Nephron (organoid): ENCODE measurements around the gene PHLDB3.

ENCODE experiments used
- H3K27ac Mint-ChIP-seq, 3 experiments: 2 replicates each; pipeline ENCODE4 v1.8.0; 2020; ENCODE audit warnings: mixed read lengths in 3 of 3, mild to moderate bottlenecking in 2 of 3, moderate library complexity in 1 of 3
- H3K27me3 Mint-ChIP-seq: 2 replicates; pipeline ENCODE4 v1.8.0; 2021; ENCODE audit warnings: low read depth, mild to moderate bottlenecking, moderate library complexity, mixed read lengths
- H3K36me3 Mint-ChIP-seq: 2 replicates; pipeline ENCODE4 v1.8.0; 2020; ENCODE audit warnings: low read depth, mixed read lengths
- H3K4me1 Mint-ChIP-seq: 2 replicates; pipeline ENCODE4 v1.8.0; 2020; ENCODE audit warnings: mixed read lengths
- H3K4me3 Mint-ChIP-seq, 3 experiments: 2 replicates each; pipeline ENCODE4 v1.8.0; 2020; ENCODE audit warnings: mild to moderate bottlenecking in 3 of 3, mixed read lengths in 3 of 3, moderate library complexity in 2 of 3
- H3K9me3 Mint-ChIP-seq: 2 replicates; pipeline ENCODE4 v1.8.0; 2020; ENCODE audit warnings: mixed read lengths
- TF ChIP-seq, protein P1 (sequence below), 3 experiments: fragments of 200-600 bp; sonication (generic); IDR thresholded peaks; one replicate each; pipeline ENCODE4 v1.5.0; 2021; ENCODE audit warnings: antibody characterized with exemption in 3 of 3; ENCODE audit not compliant: unreplicated experiment in 3 of 3

PHLDB3 gene

DNA sequence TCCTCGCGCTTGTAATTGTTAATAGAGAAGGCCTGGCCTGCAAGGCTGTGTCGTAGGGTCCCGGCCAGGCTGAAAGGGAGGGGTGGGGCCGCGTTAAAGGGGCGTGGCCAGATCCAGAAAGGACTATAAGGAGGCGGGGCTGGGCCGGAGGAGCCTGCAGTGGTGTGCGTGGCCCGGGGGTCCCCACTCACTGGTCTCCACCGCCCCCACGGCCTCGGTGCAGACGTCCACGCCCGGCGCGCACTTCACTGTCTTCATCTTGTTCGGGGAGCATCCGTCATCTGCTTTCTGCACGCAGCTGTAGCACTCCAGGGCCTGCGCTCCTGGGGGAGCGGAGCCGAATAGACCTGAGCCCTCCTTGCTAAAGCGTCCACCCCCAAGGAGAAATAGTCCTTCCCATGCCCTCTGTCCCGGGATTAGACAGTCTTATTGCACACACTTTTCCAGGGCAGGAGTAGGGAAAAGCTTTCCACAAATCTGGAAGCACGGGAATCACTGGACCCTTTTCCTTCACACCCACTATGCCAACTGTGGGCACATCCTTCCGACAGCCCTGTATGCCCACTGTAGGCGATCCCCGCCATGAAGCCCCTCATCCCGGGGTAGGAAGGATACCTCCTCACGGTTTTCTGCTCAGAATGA is 40.3 kb downstream of the PHLDB3 start:
- Mint-ChIP-seq H3K27ac (peak overlapping the region; percentile 89 to 97 (median 91)), H3K27me3 (peaks cover 15% of the 10 kb centered on the region), H3K4me3 (peak overlapping the region; percentile 88 to 95 (median 89)), H3K9me3 (no peaks in the 10 kb centered on the region), H3K36me3 (peaks cover 6% of the 10 kb centered on the region), H3K4me1 (peaks cover 5% of the 10 kb centered on the region)
- TF ChIP-seq, protein P1, sequence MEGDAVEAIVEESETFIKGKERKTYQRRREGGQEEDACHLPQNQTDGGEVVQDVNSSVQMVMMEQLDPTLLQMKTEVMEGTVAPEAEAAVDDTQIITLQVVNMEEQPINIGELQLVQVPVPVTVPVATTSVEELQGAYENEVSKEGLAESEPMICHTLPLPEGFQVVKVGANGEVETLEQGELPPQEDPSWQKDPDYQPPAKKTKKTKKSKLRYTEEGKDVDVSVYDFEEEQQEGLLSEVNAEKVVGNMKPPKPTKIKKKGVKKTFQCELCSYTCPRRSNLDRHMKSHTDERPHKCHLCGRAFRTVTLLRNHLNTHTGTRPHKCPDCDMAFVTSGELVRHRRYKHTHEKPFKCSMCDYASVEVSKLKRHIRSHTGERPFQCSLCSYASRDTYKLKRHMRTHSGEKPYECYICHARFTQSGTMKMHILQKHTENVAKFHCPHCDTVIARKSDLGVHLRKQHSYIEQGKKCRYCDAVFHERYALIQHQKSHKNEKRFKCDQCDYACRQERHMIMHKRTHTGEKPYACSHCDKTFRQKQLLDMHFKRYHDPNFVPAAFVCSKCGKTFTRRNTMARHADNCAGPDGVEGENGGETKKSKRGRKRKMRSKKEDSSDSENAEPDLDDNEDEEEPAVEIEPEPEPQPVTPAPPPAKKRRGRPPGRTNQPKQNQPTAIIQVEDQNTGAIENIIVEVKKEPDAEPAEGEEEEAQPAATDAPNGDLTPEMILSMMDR (IDR thresholded peaks at IDR 0.05; ENCODE audit: unreplicated experiment in 3 of 3) = no peak

DNA sequence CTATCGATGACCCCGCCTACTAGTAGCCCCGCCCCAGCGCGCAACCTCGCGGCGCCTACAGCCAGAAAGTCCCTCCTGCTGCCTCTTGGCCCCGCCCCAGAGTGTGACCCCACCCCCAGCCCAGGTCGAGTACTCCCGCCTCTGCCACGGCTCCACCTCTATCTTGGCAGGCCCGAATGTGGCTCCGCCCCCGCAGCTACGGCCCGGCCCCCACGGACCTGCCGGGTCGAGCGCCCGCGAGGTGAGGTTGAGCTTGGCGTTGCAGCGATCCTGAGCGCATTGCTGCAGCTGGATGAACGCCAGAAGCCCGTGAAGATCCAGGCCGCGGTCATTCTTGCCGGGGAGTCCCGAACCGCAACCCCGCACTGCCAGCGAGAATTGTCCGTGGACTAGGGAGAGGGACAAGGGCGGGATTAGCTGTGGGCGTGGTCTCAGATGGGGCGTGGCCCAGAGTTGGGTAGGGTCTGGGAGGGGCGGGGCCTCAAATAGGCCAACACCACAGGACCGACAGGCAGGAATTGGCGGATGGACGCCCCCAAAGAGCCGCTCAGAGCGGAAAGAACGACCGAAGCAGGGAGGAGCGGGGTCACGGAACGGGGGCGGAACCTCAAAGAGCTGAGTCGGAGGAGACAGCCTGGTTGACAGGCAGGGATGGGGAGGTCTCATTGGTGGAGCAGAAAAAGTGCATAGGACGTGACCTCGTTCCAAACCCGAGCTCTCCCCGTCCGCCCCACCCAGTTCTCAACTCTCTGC is 41.0 kb downstream of the PHLDB3 start:
- Mint-ChIP-seq H3K36me3 (peaks cover 6% of the 10 kb centered on the region), H3K4me3 (peak overlapping the region; percentile 88 to 95 (median 89)), H3K27ac (peak overlapping the region; percentile 89 to 97 (median 91)), H3K9me3 (no peaks in the 10 kb centered on the region), H3K4me1 (peaks cover 5% of the 10 kb centered on the region), H3K27me3 (peaks cover 15% of the 10 kb centered on the region)
- TF ChIP-seq, protein P1 (IDR thresholded peaks at IDR 0.05; ENCODE audit: unreplicated experiment in 3 of 3) = no peak

DNA sequence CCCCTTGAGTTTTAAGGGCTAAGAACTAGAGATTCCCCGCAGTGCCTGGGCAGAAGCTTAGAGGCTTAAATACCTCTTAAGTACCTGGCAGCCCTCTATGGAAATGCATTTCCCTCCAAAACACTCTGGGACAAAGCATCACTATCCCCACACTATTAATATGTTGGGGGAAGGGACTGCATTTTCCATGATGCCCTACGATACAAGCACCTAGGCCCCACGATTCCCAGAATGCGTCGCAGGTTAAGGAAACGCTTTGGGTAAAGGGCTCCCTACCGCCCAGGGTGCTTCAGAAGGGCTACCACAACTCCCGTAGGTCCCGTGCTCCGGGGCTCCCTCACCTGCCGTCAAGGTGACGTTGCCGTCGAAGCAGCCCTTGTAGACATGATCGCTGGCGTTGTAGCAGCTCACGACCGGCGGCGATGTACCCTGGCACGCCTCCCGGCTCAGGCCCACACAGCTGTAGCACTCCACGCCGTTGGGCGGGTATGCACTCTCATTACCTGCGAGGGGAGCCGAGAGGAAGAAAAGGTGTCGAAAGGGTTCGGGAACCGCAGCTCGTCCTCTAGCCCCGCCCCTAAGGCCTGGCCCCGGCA is 41.7 kb downstream of the PHLDB3 start:
- no peaks in the 10 kb centered on the region for H3K9me3 Mint-ChIP-seq
- H3K27ac Mint-ChIP-seq = peak overlapping the region; percentile 89 to 97 (median 91)
- H3K36me3 Mint-ChIP-seq = peaks cover 6% of the 10 kb centered on the region
- H3K27me3 Mint-ChIP-seq = peaks cover 15% of the 10 kb centered on the region
- peak overlapping the region; percentile 88 to 95 (median 89) for H3K4me3 Mint-ChIP-seq
- peaks cover 5% of the 10 kb centered on the region for H3K4me1 Mint-ChIP-seq
- TF ChIP-seq, protein P1 (IDR thresholded peaks at IDR 0.05; ENCODE audit: unreplicated experiment in 3 of 3) = no peak

DNA sequence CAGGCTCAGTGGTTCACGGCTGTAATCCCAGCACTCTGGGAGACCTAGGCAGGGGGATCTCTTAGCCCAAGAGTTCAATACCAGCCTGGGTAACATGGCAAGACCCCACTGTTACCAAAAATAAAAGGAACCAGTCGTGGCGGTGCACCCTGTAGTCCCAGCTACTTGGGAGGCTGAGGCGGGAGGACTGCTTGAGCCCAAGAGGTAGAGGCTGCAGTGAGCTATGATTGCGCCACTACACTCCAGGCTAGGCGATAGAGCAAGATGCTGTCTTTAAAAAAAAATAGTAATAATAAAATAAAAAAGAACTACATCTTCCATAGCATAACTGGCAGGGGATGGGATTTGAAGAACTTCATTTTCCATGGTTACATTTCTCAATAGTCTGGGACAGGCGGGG is 42.2 kb downstream of the PHLDB3 start:
- H3K36me3 Mint-ChIP-seq = peaks cover 6% of the 10 kb centered on the region
- peaks cover 4% of the 10 kb centered on the region for H3K4me1 Mint-ChIP-seq
- peak overlapping the region in 1 of 3 experiments; percentile 45 for H3K27ac Mint-ChIP-seq
- TF ChIP-seq, protein P1 (IDR thresholded peaks at IDR 0.05; ENCODE audit: unreplicated experiment in 3 of 3) = no peak
- peak overlapping the region; percentile 88 to 95 (median 89) for H3K4me3 Mint-ChIP-seq
- peaks cover 15% of the 10 kb centered on the region for H3K27me3 Mint-ChIP-seq
- H3K9me3 Mint-ChIP-seq = no peaks in the 10 kb centered on the region

DNA sequence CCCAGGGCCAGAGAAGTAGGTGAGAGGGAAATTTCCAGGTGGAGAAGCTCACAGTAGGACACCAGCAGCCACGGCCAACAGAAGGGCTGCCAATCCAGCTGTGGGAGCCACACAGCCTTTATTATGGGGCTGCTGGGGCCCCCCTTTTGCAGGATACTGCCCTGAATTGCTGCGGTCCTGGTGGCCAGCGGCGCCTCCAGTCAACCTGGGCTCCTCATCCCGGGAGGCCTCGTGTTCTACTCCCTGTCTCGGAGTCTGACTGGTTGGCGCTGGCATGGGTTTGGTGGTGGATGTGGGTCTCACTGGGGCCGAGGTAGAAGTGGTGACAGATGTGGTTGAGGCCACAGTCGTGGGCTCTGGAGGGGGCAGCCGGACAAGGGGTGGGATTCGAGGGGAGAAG is 43.2 kb downstream of the PHLDB3 start:
- Mint-ChIP-seq H3K27me3 (peaks cover 15% of the 10 kb centered on the region), H3K4me1 (no peaks in the 10 kb centered on the region), H3K27ac (no peak overlapping the region), H3K36me3 (peaks cover 6% of the 10 kb centered on the region), H3K9me3 (no peaks in the 10 kb centered on the region), H3K4me3 (peak overlapping the region; percentile 65 to 89 (median 70))
- TF ChIP-seq, protein P1 (IDR thresholded peaks at IDR 0.05; ENCODE audit: unreplicated experiment in 3 of 3) = no peak
